ENCODE results near the gene PTAFR. TPM values are rescaled to one million over a fixed set of nuclear protein-coding genes. Genes with fewer than 3 reads are reported as not detected.

PTAFR gene
- total and polyA plus RNA-seq, 9 donors = 0.72 to 7.2 (median 1.5) TPM

GRCh38 chr1:28136922-28137613 lies 39.4 kb downstream of the PTAFR start:
- intact Hi-C loops (cut with DNase I) = no loop called here

GRCh38 chr1:28136169-28136921 lies 40.1 kb downstream of the PTAFR start:
- Histone ChIP-seq H3K9me3 (no peaks in the 10 kb centered on the region), H3K4me1 (ENCODE audit: insufficient read depth) (no peaks in the 10 kb centered on the region), H3K4me3 (no peak overlapping the region), H3K27me3 (no peaks in the 10 kb centered on the region), H3K36me3 (no peaks in the 10 kb centered on the region), H3K27ac (no peak overlapping the region)
- DNase-seq = no peak
- intact Hi-C loops (cut with DNase I) = no loop called here
- 78 to 84% (median 83%) methylated on average over 8 of the region's 8 CpGs for WGBS, 3 donors
- no peak for TF ChIP-seq EP300 (IDR thresholded peaks at IDR 0.05)
- TF ChIP-seq POLR2A (IDR thresholded peaks at IDR 0.05) = no peak
- no peak for TF ChIP-seq CTCF (IDR thresholded peaks at IDR 0.05)

More at GRCh38 chr1:28136922-28137613, 39.4 kb downstream of the PTAFR start:
- WGBS, 3 donors = 32 to 54% (median 42%) methylated on average over 4 of the region's 4 CpGs
- no peaks in the 10 kb centered on the region for H3K4me1 ChIP-seq (ENCODE audit: insufficient read depth)
- H3K27me3 ChIP-seq = no peaks in the 10 kb centered on the region
- TF ChIP-seq POLR2A (IDR thresholded peaks at IDR 0.05) (no peak), EP300 (IDR thresholded peaks at IDR 0.05) (no peak), CTCF (IDR thresholded peaks at IDR 0.05) (no peak)
- DNase-seq = no peak
- H3K36me3 ChIP-seq = no peaks in the 10 kb centered on the region
- no peak overlapping the region for H3K4me3 ChIP-seq
- no peaks in the 10 kb centered on the region for H3K9me3 ChIP-seq
- no peak overlapping the region for H3K27ac ChIP-seq

GRCh38 chr1:28135371-28136168 lies 40.9 kb downstream of the PTAFR start:
- H3K27ac ChIP-seq = no peak overlapping the region
- 87 to 90% (median 88%) methylated on average over 14 of the region's 14 CpGs for WGBS, 3 donors
- no peaks in the 10 kb centered on the region for H3K9me3 ChIP-seq
- DNase-seq = no peak
- H3K4me1 ChIP-seq (ENCODE audit: insufficient read depth) = no peaks in the 10 kb centered on the region
- H3K4me3 ChIP-seq = no peak overlapping the region
- TF ChIP-seq EP300 (IDR thresholded peaks at IDR 0.05) (no peak), CTCF (IDR thresholded peaks at IDR 0.05) (no peak), POLR2A (IDR thresholded peaks at IDR 0.05) (no peak)
- intact Hi-C loops (cut with DNase I) = no loop called here
- no peaks in the 10 kb centered on the region for H3K27me3 ChIP-seq
- no peaks in the 10 kb centered on the region for H3K36me3 ChIP-seq

GRCh38 chr1:28134651-28135207 lies 41.8 kb downstream of the PTAFR start:
- intact Hi-C loops (cut with DNase I) = no loop called here
- 84 to 91% (median 91%) methylated on average over 2 of the region's 2 CpGs for WGBS, 3 donors

More at GRCh38 chr1:28134651-28135207, 41.8 kb downstream of the PTAFR start:
- no peaks in the 10 kb centered on the region for H3K4me1 ChIP-seq (ENCODE audit: insufficient read depth)
- TF ChIP-seq POLR2A (IDR thresholded peaks at IDR 0.05) (no peak), CTCF (IDR thresholded peaks at IDR 0.05) (no peak), EP300 (IDR thresholded peaks at IDR 0.05) (no peak)
- H3K27ac ChIP-seq = no peak overlapping the region
- no peak overlapping the region for H3K4me3 ChIP-seq
- no peaks in the 10 kb centered on the region for H3K27me3 ChIP-seq
- no peak for DNase-seq
- no peaks in the 10 kb centered on the region for H3K36me3 ChIP-seq
- no peaks in the 10 kb centered on the region for H3K9me3 ChIP-seq

Measured in ovary (tissue), 9 donors.